ENCODE measurements around the gene ASCC3. TPM values are rescaled to one million over a fixed set of nuclear protein-coding genes. Genes with fewer than 3 reads are reported as not detected.

Gene ASCC3
- polyA plus RNA-seq, 6 donors from 2014 or later = 15.7 to 28.6 (median 26.7) TPM

DNA sequence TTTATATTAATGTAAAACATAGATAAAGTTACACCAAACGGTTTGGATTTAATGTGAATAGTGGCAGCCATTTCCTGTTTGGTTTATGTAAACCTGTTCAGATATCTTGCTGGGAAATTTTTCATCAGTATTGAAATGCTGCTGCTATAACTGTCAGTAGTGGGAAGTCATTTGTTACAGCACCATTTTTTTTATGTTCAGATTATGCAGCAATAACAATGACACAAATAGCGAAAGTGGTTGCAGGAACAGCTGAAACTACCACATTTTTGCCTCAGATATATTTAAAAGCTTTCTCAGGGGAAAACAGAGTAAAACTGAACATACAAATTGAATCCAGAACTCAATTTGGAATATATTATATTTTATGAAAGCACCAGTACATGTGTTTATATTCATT is 287.6 kb downstream of the ASCC3 start:
- no peaks in the 10 kb centered on the region for H3K27me3 Mint-ChIP-seq
- H3K27ac Mint-ChIP-seq = no peak overlapping the region
- DNase-seq (no peak), ATAC-seq (ENCODE audit: low read depth in 2 of 2) (no peak)
- no peaks in the 10 kb centered on the region for H3K9me3 Mint-ChIP-seq
- H3K36me3 Mint-ChIP-seq = peaks cover 19 to 22% of the 10 kb centered on the region in 2 donors
- H3K4me3 Mint-ChIP-seq = no peak overlapping the region
- H3K4me1 Mint-ChIP-seq = peaks cover 0 to 3% (median 0%) of the 10 kb centered on the region in 3 donors

DNA sequence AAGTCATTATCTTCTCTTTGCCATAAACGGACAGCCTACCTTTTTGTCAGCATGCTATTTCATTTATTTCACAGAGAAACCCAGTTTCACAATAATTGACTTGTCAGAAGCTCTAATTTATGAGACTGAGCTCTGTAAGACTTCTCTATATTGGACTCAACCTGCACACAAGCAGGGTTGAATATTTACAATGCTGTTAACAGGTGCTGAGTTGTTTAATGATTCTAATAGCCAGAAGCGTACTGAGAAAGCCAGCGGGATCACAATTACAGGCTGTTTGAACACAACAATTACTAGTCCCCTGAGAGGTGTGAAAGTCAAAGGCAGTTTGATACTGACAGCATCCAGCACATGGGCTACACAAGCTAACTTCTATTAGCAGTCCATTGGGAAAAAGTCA is 288.2 kb downstream of the ASCC3 start:
- peaks cover 20 to 26% of the 10 kb centered on the region in 2 donors for H3K36me3 Mint-ChIP-seq
- H3K4me1 Mint-ChIP-seq = peaks cover 0 to 3% (median 0%) of the 10 kb centered on the region in 3 donors
- no peak for ATAC-seq (ENCODE audit: low read depth in 2 of 2)
- no peak overlapping the region for H3K27ac Mint-ChIP-seq
- H3K27me3 Mint-ChIP-seq = no peaks in the 10 kb centered on the region
- no peaks in the 10 kb centered on the region for H3K9me3 Mint-ChIP-seq
- DNase-seq = no peak
- no peak overlapping the region for H3K4me3 Mint-ChIP-seq

DNA sequence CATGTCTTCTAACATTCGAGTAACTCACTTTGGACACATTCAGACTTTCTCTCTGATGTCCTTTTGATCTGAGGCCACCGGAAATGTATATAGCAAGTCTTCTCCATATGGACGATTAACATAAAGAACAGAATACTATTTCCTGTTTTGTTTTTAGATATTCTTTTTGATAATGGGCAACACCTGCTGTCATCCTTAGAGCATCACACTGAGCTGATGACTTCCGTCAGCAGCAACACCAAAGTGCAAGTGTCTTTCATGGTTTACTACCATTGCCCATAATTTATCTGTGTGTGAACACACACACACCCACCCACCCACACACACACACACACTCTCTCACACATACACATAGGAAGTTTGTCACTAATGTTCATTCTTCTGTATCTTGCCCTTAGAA is 303.7 kb downstream of the ASCC3 start:
- Mint-ChIP-seq H3K9me3 (peaks cover 0 to 4% (median 0%) of the 10 kb centered on the region in 7 donors), H3K27ac (peak overlapping the region in 2 of 6 donors; percentile 2 to 21)
- DNase-seq = no peak

DNA sequence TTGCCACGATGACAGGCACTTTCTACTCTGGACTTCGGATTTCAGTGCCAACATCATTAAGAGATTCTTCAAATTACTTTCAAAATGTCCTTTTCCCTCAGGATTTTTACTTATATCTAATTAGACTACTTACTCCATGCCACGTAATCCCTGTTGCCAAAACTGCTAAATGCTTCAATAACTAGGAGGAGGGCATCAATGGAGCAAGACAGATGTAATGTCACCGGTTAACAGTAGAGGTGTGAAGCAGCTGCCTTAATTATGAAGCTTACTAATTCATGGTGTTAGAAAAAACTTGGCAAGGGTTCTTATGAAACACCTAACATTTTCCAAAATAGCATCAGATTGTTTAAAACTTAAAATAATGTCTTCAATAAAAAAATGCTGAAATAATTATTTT is 305.2 kb downstream of the ASCC3 start:
- H3K27me3 Mint-ChIP-seq = no peaks in the 10 kb centered on the region
- peaks cover 0 to 4% (median under 1%) of the 10 kb centered on the region in 7 donors for H3K9me3 Mint-ChIP-seq
- H3K4me3 Mint-ChIP-seq = no peak overlapping the region
- ATAC-seq (ENCODE audit: low read depth in 2 of 2) = no peak
- peaks cover 7 to 16% of the 10 kb centered on the region in 2 donors for H3K36me3 Mint-ChIP-seq
- no peak for DNase-seq
- peak overlapping the region in 1 of 6 donors; percentile 28 for H3K27ac Mint-ChIP-seq
- no peaks in the 10 kb centered on the region for H3K4me1 Mint-ChIP-seq

More for the DNA sequence above, 303.7 kb downstream of the ASCC3 start:
- no peaks in the 10 kb centered on the region for H3K27me3 Mint-ChIP-seq
- no peak for ATAC-seq (ENCODE audit: low read depth in 2 of 2)
- H3K4me1 Mint-ChIP-seq = no peaks in the 10 kb centered on the region
- peaks cover 0 to 9% of the 10 kb centered on the region in 2 donors for H3K36me3 Mint-ChIP-seq
- no peak overlapping the region for H3K4me3 Mint-ChIP-seq

DNA sequence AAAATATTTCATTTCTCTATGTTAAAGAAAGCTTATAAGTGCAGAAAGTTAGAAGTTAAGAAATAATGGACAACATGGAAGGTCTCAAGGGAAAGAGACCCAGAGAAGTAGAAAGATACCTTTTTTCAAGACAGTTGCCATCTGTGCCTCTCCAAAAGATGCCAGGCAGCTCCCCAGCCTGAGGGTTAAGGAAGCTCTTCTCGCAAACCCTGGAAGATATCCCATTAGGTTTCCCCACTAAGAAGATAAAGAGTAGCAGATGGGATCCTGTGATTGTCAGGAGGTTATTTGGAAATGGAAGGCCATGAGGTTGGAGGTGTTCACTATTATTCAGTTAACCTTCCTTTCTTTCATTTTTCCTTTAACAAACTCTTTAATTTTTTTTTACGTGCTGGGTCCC is 306.3 kb downstream of the ASCC3 start:
- H3K27me3 Mint-ChIP-seq = no peaks in the 10 kb centered on the region
- H3K9me3 Mint-ChIP-seq = peaks cover 2 to 12% (median 5%) of the 10 kb centered on the region in 7 donors
- H3K4me1 Mint-ChIP-seq = no peaks in the 10 kb centered on the region
- H3K36me3 Mint-ChIP-seq = peaks cover 15 to 27% of the 10 kb centered on the region in 2 donors
- H3K4me3 Mint-ChIP-seq = no peak overlapping the region
- ATAC-seq (ENCODE audit: low read depth in 2 of 2) = no peak
- no peak for DNase-seq
- no peak overlapping the region for H3K27ac Mint-ChIP-seq

DNA sequence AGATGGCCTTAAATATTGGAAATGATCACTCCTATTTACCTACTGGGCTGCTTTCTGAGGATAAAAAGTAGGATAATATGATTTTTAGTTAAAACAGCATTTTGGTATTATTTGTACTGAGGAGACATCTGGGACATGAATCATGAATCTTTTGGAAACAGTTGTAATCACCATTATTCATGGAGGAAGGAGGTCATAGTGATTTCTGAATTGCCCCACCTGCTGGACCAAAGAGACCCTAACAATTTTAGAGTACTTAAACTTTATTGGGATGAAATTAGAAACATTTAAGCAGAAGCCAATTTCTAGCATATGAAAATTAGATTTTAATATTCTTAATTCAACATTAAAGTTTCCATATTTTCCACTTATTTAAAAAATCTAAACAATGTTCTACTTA is 308.0 kb downstream of the ASCC3 start:
- no peak overlapping the region for H3K27ac Mint-ChIP-seq
- ATAC-seq (ENCODE audit: low read depth in 2 of 2) (no peak), DNase-seq (no peak)
- H3K4me3 Mint-ChIP-seq = no peak overlapping the region
- no peaks in the 10 kb centered on the region for H3K27me3 Mint-ChIP-seq
- H3K36me3 Mint-ChIP-seq = peaks cover 15 to 28% of the 10 kb centered on the region in 2 donors
- H3K4me1 Mint-ChIP-seq = no peaks in the 10 kb centered on the region
- peaks cover 1 to 16% (median 5%) of the 10 kb centered on the region in 7 donors for H3K9me3 Mint-ChIP-seq

DNA sequence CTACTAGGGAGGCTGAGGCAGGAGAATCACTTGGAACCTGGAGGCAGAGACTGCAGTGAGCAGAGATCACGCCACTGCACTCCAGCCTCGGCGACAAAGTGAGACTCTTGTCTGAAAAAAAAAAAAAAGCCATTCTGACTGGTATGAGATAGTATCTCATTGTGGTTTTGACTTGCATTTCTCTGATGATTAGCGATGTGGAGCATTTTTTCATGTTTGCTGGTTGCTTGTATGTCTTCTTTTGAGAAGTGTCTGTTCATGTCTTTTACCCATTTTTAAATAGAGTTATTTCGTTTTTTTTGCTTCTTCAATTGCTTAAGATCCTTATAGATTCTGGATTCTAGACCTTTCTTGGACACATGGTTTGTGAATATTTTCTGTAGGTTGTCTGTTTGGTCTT is 312.9 kb downstream of the ASCC3 start:
- ATAC-seq (ENCODE audit: low read depth in 2 of 2) (no peak), DNase-seq (no peak)
- no peak overlapping the region for H3K4me3 Mint-ChIP-seq
- H3K9me3 Mint-ChIP-seq = peaks cover 1 to 16% (median 5%) of the 10 kb centered on the region in 7 donors
- no peaks in the 10 kb centered on the region for H3K4me1 Mint-ChIP-seq
- H3K36me3 Mint-ChIP-seq = peaks cover 15 to 24% of the 10 kb centered on the region in 2 donors
- no peaks in the 10 kb centered on the region for H3K27me3 Mint-ChIP-seq
- no peak overlapping the region for H3K27ac Mint-ChIP-seq

DNA sequence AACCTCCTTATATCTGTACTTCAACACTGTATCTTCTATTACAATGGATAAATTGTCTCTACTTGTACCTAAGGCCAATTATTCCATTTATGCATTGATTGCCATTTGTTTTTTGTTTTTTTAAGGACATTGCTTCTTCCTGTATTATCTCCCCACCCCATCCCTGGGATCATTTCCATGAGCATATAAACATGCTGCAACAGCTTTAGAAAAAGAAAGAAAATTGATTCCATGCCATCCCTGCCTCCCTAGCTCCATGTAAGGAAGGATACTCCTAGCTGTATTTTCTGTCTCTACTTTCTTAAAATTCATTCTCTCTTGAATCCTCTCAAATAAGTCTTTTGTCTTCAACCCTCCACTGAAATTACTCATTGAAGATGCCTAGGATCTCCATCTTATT is 314.6 kb downstream of the ASCC3 start:
- Mint-ChIP-seq H3K27ac (no peak overlapping the region), H3K27me3 (no peaks in the 10 kb centered on the region), H3K4me1 (no peaks in the 10 kb centered on the region), H3K4me3 (no peak overlapping the region), H3K9me3 (peaks cover 1 to 16% (median 5%) of the 10 kb centered on the region in 7 donors), H3K36me3 (peaks cover 15 to 16% of the 10 kb centered on the region in 2 donors)
- DNase-seq (no peak), ATAC-seq (ENCODE audit: low read depth in 2 of 2) (no peak)

DNA sequence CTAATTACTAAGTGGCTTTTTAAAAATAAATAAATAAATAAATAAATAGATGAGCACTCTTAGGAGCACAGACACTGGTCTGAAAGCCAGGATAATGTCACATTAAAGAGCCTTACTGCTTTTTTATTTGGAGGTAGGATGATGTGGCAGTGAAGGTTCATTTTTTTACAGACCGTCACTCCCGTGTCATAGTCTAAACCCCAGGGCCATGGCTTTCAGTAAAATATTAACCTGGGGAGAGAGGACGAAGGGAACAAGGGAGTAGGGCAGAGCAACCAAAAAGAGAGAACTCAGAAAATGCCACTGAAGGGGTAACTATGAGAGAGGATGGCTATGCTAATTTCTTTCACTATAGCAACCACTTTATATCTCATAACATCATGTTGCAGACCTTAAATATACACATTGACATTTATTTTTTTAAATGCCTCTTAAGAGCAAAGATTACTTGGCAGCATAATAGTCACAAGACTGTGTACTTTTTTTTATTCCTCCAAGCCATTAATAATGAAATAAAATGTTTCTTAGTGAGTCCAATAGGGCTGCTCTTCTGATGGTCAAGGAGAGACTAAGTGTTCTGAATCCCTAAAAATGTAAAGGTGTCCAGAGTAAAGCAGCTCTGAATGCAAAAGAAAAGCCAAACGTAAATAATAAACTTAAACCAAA is 315.6 kb downstream of the ASCC3 start:
- ATAC-seq (ENCODE audit: low read depth in 2 of 2) = no peak
- peaks cover 0 to 10% (median 4%) of the 10 kb centered on the region in 7 donors for H3K9me3 Mint-ChIP-seq
- H3K4me3 Mint-ChIP-seq = no peak overlapping the region
- peaks cover 5 to 9% of the 10 kb centered on the region in 2 donors for H3K36me3 Mint-ChIP-seq
- no peaks in the 10 kb centered on the region for H3K4me1 Mint-ChIP-seq
- no peak for DNase-seq
- no peak overlapping the region for H3K27ac Mint-ChIP-seq
- H3K27me3 Mint-ChIP-seq = no peaks in the 10 kb centered on the region

DNA sequence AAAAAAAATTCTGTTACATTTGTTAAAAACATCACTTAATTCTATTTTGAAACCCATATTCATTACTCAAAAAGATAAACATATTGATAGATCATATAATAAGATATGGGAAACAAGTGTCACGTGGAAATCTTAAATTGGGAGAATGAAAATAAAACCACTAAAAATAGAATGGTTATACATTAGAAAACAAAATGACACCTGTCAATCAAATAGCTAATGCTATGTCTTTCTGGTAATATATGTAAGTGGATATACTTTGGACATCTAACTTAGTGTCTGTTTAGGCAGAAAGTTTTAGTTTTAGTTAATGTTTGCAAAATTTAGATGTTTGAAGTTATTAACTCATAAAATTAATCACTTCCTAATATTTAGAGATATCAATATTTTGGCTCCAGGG is 321.3 kb downstream of the ASCC3 start:
- no peak for ATAC-seq (ENCODE audit: low read depth in 2 of 2)
- H3K27ac Mint-ChIP-seq = no peak overlapping the region

DNA sequence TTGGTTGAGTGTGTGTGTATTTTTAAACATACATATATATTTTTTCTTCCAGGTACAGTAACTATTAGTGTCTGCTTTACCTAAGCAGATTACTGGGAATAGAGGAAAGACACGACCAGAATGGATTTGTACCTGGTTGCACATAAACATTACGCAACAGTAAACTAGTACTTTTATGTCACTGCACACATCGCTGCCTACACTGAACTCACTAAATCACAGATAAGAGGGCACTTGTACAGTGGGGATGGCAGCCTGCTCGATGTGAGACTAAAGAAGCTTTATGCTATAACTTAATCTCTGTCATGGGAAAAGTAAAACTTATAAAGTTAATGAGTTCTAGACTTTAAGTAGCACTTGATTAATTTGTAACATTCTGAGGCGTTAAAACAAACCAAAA is 326.9 kb downstream of the ASCC3 start:
- DNase-seq (no peak), ATAC-seq (ENCODE audit: low read depth in 2 of 2) (no peak)
- peaks cover 0 to 15% of the 10 kb centered on the region in 2 donors for H3K36me3 Mint-ChIP-seq
- no peaks in the 10 kb centered on the region for H3K27me3 Mint-ChIP-seq
- H3K9me3 Mint-ChIP-seq = no peaks in the 10 kb centered on the region
- peaks cover 0 to 7% (median 0%) of the 10 kb centered on the region in 3 donors for H3K4me1 Mint-ChIP-seq
- no peak overlapping the region for H3K4me3 Mint-ChIP-seq
- H3K27ac Mint-ChIP-seq = no peak overlapping the region

More for the DNA sequence above, 321.3 kb downstream of the ASCC3 start:
- Mint-ChIP-seq H3K36me3 (peaks cover 0 to 7% of the 10 kb centered on the region in 2 donors), H3K27me3 (no peaks in the 10 kb centered on the region), H3K4me1 (no peaks in the 10 kb centered on the region), H3K4me3 (no peak overlapping the region), H3K9me3 (peaks cover 0 to 2% (median 0%) of the 10 kb centered on the region in 7 donors)
- DNase-seq = no peak

DNA sequence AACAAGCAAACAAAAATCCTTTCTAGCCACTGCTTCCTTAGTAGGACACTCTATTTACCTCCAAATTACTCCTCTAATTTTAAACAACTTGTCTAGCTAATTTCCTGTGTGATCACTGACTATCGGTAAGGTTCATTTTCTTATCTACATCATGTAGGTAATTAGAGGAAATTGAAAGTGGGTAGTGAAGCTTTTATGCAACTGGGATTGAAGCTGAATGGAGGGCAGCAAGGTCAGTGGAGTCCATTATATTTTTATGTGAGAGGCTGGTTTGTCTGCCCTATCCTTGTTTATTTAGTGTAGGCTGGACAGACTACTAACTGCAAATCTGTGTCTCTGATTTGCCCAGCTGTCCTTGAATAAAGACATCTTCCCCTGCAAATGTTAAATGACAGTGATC is 327.9 kb downstream of the ASCC3 start:
- ATAC-seq (ENCODE audit: low read depth in 2 of 2) = no peak
- Mint-ChIP-seq H3K27me3 (no peaks in the 10 kb centered on the region), H3K4me1 (peaks cover 0 to 7% (median 0%) of the 10 kb centered on the region in 3 donors), H3K27ac (peak overlapping the region in 1 of 6 donors; percentile 56), H3K4me3 (no peak overlapping the region), H3K9me3 (no peaks in the 10 kb centered on the region), H3K36me3 (peaks cover 0 to 15% of the 10 kb centered on the region in 2 donors)
- DNase-seq = no peak

DNA sequence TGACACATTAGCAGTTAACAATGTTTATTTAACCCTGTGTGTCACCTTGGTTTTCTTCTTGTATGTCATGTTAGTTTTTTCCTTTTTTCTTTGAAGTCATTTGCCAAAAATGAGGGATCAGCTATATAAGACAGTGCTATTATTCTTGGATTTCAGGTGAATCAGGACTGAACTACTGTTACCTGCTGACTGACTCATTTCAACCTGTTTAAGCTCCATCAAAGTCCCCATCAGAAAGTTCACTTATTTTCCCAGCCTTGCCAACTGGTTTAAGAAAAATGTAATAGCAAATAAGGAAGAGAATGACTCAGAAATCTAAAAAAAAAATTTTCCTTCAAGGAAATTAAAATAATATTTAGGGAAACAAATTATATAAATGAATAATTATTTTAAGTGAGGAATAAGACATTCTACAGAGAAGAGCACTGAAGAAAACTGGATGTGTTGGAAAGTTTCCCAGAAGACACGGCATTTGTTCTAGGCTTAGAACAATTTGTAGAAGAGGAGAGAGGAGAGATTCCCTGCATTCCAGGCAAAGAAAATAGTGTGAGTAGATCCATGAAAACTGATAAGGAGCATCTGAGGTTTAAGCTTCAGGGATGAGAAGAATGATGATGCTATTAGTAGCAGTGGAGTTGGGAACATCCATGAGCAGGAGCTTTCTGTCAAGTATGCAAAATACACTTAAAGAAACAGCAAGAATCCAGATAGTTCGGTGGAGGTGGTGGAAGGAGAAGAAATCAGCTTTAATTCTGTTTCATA is 331.5 kb downstream of the ASCC3 start:
- Mint-ChIP-seq H3K4me1 (peaks cover 0 to 7% (median 0%) of the 10 kb centered on the region in 3 donors), H3K27me3 (no peaks in the 10 kb centered on the region), H3K9me3 (no peaks in the 10 kb centered on the region), H3K36me3 (peaks cover 8 to 9% of the 10 kb centered on the region in 2 donors), H3K27ac (peak overlapping the region in 1 of 6 donors; percentile 61), H3K4me3 (no peak overlapping the region)
- no peak for DNase-seq
- ATAC-seq (ENCODE audit: low read depth in 2 of 2) = no peak

DNA sequence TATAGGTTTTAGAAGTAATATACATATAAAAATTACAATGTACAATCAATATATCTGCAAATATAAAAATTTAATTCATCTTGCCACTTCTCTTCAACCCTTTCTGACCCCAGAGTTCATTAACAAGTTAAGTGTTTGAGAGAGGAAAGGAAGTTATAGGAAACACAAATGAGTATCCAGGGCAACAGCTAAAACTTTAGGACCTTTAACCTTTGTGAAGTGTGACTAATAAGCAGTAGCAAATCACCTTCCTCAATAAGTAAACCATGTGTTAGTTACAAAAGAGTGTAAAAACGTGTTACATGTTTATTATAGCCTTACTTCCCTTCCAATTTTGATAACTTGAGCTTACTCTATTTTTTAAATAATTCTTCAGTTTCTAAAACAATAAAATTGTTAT is 343.0 kb downstream of the ASCC3 start:
- Mint-ChIP-seq H3K27ac (no peak overlapping the region), H3K27me3 (no peaks in the 10 kb centered on the region), H3K36me3 (peaks cover 34 to 39% of the 10 kb centered on the region in 2 donors), H3K9me3 (peaks cover 0 to 4% (median 0%) of the 10 kb centered on the region in 7 donors), H3K4me3 (no peak overlapping the region), H3K4me1 (no peaks in the 10 kb centered on the region)
- DNase-seq (no peak), ATAC-seq (ENCODE audit: low read depth in 2 of 2) (no peak)

Data from naive B cell (primary cell).